Prostate gland (tissue), 2 donors: ENCODE measurements around the gene ENPP6. TPM values are rescaled to one million over a fixed set of nuclear protein-coding genes. Genes with fewer than 3 reads are reported as not detected.

Source experiments
- DNase-seq: peaks from one replicate; pipeline ENCODE4 v3.0.0-alpha.2; 2019; ENCODE audit warnings: low spot score
- H3K27ac ChIP-seq, 2 donors: fragments of 200-600 bp; sonication (generic); 2 replicates each; pipeline ENCODE4 v1.5.1; 2017 to 2019
- H3K27me3 ChIP-seq: fragments of 200-600 bp; sonication (generic); replicated peaks from 2 replicates; pipeline ENCODE4 v1.5.1; 2019; ENCODE audit not compliant: insufficient read depth
- H3K36me3 ChIP-seq, 2 donors: fragments of 200-600 bp; sonication (generic); 1 replicate in 1 of 2; 2 replicates in 1 of 2; pipeline versions ENCODE4 v1.5.1 to v1.8.1; 2017 to 2019
- H3K4me1 ChIP-seq: fragments of 200-600 bp; sonication (generic); replicated peaks from 2 replicates; pipeline ENCODE4 v1.5.1; 2019
- H3K4me3 ChIP-seq, 2 donors: fragments of 200-600 bp; sonication (generic); 2 replicates each; pipeline ENCODE4 v1.5.1; 2017 to 2019
- H3K9me3 ChIP-seq: fragments of 200-600 bp; sonication (generic); 2 replicates; pipeline ENCODE4 v1.5.1; 2017
- POLR2A ChIP-seq: fragments of 450-650 bp; IDR thresholded peaks from one replicate; pipeline ENCODE4 v1.6.1; 2016; ENCODE audit warnings: antibody characterized with exemption, mild to moderate bottlenecking
- POLR2AphosphoS5 ChIP-seq: sonication (generic); formaldehyde crosslinking; IDR thresholded peaks from one replicate; pipeline ENCODE4 v1.6.1; 2017; ENCODE audit warnings: antibody characterized with exemption
- WGBS: methylation state at CpG from one replicate; pipeline ENCODE4 v1.1.5; 2018; 5-methylcytosine and 5-hydroxymethylcytosine counted together
- intact Hi-C: fragments of 100-400 bp; cut with DNase I; formaldehyde crosslinking; loops from one replicate; pipeline ENCODE4 v1.14.2; 2022
- total RNA-seq, 2 donors: library from RNA; depleted of rRNA; stranded (reverse); fragments of >200 nt; gene quantifications; one replicate each; pipeline ENCODE4 v1.1.0, GENCODE V29; 2016
- TF ChIP-seq, protein P1 (sequence below), 4 experiments: fragments of 200-600 bp in 2 of 4; fragments of 450-650 bp in 2 of 4; sonication (generic) in 2 of 4; IDR thresholded peaks; 1 replicate in 3 of 4; 2 replicates in 1 of 4; pipeline ENCODE4 v1.5.1; 2016 to 2019; ENCODE audit warnings: antibody characterized with exemption in 4 of 4, mild to moderate bottlenecking in 2 of 4, moderate library complexity in 2 of 4

The ENPP6 gene
- total RNA-seq, 2 donors from 2014 or later, result 0.68 to 5.9 TPM

GRCh38 chr4:184238072-184238745 lies 20.5 kb upstream of the ENPP6 start:
- intact Hi-C loops, result no loop called here
- Histone ChIP-seq H3K4me1 (no peaks in the 10 kb centered on the region), H3K9me3 (no peaks in the 10 kb centered on the region), H3K36me3 (no peaks in the 10 kb centered on the region), H3K4me3 (no peak overlapping the region), H3K27me3 (no peaks in the 10 kb centered on the region), H3K27ac (no peak overlapping the region)
- TF ChIP-seq, protein P1, sequence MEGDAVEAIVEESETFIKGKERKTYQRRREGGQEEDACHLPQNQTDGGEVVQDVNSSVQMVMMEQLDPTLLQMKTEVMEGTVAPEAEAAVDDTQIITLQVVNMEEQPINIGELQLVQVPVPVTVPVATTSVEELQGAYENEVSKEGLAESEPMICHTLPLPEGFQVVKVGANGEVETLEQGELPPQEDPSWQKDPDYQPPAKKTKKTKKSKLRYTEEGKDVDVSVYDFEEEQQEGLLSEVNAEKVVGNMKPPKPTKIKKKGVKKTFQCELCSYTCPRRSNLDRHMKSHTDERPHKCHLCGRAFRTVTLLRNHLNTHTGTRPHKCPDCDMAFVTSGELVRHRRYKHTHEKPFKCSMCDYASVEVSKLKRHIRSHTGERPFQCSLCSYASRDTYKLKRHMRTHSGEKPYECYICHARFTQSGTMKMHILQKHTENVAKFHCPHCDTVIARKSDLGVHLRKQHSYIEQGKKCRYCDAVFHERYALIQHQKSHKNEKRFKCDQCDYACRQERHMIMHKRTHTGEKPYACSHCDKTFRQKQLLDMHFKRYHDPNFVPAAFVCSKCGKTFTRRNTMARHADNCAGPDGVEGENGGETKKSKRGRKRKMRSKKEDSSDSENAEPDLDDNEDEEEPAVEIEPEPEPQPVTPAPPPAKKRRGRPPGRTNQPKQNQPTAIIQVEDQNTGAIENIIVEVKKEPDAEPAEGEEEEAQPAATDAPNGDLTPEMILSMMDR (IDR thresholded peaks at IDR 0.05), result no peak
- TF ChIP-seq POLR2A (no peak), POLR2AphosphoS5 (no peak)
- WGBS, result 69% methylated on average over 8 of the region's 8 CpGs
- no peak for DNase-seq

DNA sequence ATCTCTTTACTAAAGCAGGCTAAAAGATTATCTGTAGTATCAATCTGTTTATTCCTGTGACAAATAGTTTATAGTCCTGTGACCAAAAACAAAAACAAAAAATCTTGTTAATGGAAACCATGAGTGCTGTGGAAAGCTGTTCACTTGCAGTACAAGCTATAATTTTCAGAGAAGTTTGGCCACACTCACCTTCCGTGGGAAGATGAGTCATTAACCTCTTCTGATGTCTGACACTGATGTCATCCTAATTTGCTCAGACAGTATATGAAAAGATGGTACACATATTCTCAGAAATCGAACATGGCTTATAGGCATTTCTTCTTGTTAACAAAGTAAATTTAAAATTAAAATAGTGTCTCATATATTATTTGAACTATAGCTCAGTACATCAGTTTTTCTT lies 19.9 kb upstream of the ENPP6 start:
- no peaks in the 10 kb centered on the region for H3K27me3 ChIP-seq
- TF ChIP-seq, protein P1 (IDR thresholded peaks at IDR 0.05), result no peak
- no peak for TF ChIP-seq POLR2A
- TF ChIP-seq POLR2AphosphoS5, result no peak
- DNase-seq, result no peak
- WGBS, result 47% methylated on average over 2 of the region's 2 CpGs
- no peak overlapping the region for H3K4me3 ChIP-seq
- H3K36me3 ChIP-seq, result no peaks in the 10 kb centered on the region
- intact Hi-C loops, result no loop called here
- no peaks in the 10 kb centered on the region for H3K9me3 ChIP-seq
- H3K27ac ChIP-seq, result no peak overlapping the region
- H3K4me1 ChIP-seq, result no peaks in the 10 kb centered on the region

- DNase-seq, result no peak
- Histone ChIP-seq H3K4me3 (no peak overlapping the region), H3K27ac (no peak overlapping the region), H3K4me1 (no peaks in the 10 kb centered on the region), H3K27me3 (no peaks in the 10 kb centered on the region), H3K9me3 (no peaks in the 10 kb centered on the region), H3K36me3 (no peaks in the 10 kb centered on the region)
- whole genome bisulfite sequencing, result 80% methylated on average over 3 of the region's 3 CpGs
- intact Hi-C loops, result no loop called here
- TF ChIP-seq, protein P1 (IDR thresholded peaks at IDR 0.05), result no peak
- TF ChIP-seq POLR2AphosphoS5 (no peak), POLR2A (no peak)
Observed at GRCh38 chr4:184235526-184235925, 17.9 kb upstream of the ENPP6 start.

DNA sequence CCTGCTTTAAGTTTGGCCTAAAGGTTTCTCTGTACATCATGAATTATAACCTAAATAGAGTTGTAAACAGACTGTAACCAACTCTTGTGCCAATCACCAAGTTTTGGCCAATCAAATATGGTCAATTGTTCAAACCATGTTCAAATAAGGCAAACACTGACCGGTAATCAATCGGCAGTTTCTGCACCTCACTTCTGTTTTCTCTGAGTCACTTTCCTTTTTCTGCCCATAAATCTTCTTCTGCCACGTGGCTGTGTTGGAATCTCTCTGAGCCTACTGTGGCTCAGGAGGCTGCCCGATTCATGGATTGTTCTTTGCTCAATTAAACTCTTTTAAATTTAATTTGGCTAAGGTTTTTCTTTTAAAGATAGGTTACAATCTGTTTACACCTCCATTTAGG lies 16.5 kb upstream of the ENPP6 start:
- 79% methylated on average over 4 of the region's 4 CpGs for WGBS
- intact Hi-C loops, result no loop called here
- H3K4me3 ChIP-seq, result no peak overlapping the region
- no peaks in the 10 kb centered on the region for H3K9me3 ChIP-seq
- H3K27ac ChIP-seq, result no peak overlapping the region
- H3K4me1 ChIP-seq, result no peaks in the 10 kb centered on the region
- no peaks in the 10 kb centered on the region for H3K27me3 ChIP-seq
- H3K36me3 ChIP-seq, result no peaks in the 10 kb centered on the region
- TF ChIP-seq POLR2AphosphoS5, result no peak
- TF ChIP-seq, protein P1 (IDR thresholded peaks at IDR 0.05), result no peak
- no peak for TF ChIP-seq POLR2A
- DNase-seq, result no peak

DNA sequence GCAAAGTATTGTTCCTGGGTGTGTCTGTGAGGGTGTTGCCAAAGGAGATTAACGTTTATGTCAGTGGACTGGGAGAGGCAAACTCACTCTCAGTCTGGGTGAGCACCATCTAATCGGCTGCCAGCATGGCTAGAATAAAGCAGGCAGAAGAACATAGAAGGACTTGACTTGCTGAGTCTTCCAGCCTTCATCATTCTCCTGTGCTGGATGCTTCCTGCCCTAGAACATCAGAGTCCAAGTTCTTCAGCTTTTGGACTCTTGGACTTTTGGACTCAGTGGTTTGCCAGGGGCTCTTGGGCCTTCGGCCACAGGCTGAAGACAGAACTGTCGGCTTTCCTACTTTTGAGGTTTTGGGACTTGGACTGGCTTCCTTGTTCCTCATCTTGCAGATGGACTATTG lies 15.3 kb upstream of the ENPP6 start:
- TF ChIP-seq POLR2AphosphoS5 (no peak), POLR2A (no peak)
- TF ChIP-seq, protein P1 (IDR thresholded peaks at IDR 0.05), result no peak
- no peak overlapping the region for H3K4me3 ChIP-seq
- WGBS, result 74% methylated on average over 4 of the region's 4 CpGs
- intact Hi-C loops, result no loop called here
- no peak overlapping the region for H3K27ac ChIP-seq
- DNase-seq, result no peak
- no peaks in the 10 kb centered on the region for H3K36me3 ChIP-seq
- no peaks in the 10 kb centered on the region for H3K9me3 ChIP-seq
- H3K27me3 ChIP-seq, result no peaks in the 10 kb centered on the region
- no peaks in the 10 kb centered on the region for H3K4me1 ChIP-seq
